Progenitor cell of endocrine pancreas (in vitro differentiated cells): ENCODE measurements around the gene ZNF44. TPM values are rescaled to one million over a fixed set of nuclear protein-coding genes. Genes with fewer than 3 reads are reported as not detected.

Experiments
- DNase-seq: peaks from one replicate; pipeline ENCODE4 v3.0.0; 2021; ENCODE audit warnings: low spot score; ENCODE audit not compliant: unreplicated experiment
- H3K27ac Mint-ChIP-seq: 2 replicates; pipeline ENCODE4 v1.8.0; 2021; ENCODE audit warnings: mild to moderate bottlenecking, moderate library complexity, mixed read lengths
- H3K27me3 Mint-ChIP-seq: 2 replicates; pipeline ENCODE4 v1.8.0; 2021; ENCODE audit warnings: mixed read lengths
- H3K36me3 Mint-ChIP-seq: 2 replicates; pipeline ENCODE4 v1.8.0; 2022; ENCODE audit warnings: mixed read lengths; ENCODE audit not compliant: insufficient read depth
- H3K4me1 Mint-ChIP-seq: 2 replicates; pipeline ENCODE4 v1.8.0; 2021; ENCODE audit warnings: low read depth, mixed read lengths
- H3K4me3 Mint-ChIP-seq: 2 replicates; pipeline ENCODE4 v1.8.0; 2021; ENCODE audit warnings: low read depth, mild to moderate bottlenecking, moderate library complexity, mixed read lengths
- H3K9me3 Mint-ChIP-seq: 2 replicates; pipeline ENCODE4 v1.8.0; 2021; ENCODE audit warnings: low read depth, mixed read lengths
- total RNA-seq: library from RNA; stranded (reverse); gene quantifications from 2 replicates; pipeline ENCODE4 v1.2.1, GENCODE V29; 2021
- TF ChIP-seq, protein P1 (sequence below): fragments of 200-600 bp; sonication (generic); IDR thresholded peaks from one replicate; pipeline ENCODE4 v1.5.0; 2021; ENCODE audit warnings: antibody characterized with exemption, mild to moderate bottlenecking; ENCODE audit not compliant: unreplicated experiment

Gene ZNF44
- total RNA-seq, 1 donor from 2014 or later: 16.7 TPM

DNA sequence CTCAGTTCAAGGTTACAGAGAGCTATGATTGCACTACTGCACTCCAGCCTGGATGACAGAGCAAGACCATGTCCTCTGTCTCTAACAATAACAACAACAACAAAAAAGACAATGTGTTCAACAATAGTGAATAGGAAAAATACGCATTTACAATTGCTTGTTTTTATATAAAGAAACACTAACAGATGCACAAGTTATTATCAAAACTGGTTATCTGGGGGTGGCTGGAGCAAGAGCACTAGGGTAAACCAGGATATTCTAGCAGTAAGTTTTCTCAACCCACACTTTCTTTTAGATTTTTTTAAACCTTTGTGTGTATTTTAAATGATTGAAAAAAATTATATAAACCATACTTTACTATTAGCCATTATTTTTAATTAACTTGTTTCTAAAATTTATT, 33.1 kb downstream of the ZNF44 start:
- Mint-ChIP-seq H3K9me3 (peaks cover 42% of the 10 kb centered on the region), H3K27ac (no peak overlapping the region), H3K27me3 (no peaks in the 10 kb centered on the region), H3K36me3 (peaks cover 20% of the 10 kb centered on the region), H3K4me3 (no peak overlapping the region), H3K4me1 (no peaks in the 10 kb centered on the region)
- DNase-seq: no peak
- TF ChIP-seq, protein P1, sequence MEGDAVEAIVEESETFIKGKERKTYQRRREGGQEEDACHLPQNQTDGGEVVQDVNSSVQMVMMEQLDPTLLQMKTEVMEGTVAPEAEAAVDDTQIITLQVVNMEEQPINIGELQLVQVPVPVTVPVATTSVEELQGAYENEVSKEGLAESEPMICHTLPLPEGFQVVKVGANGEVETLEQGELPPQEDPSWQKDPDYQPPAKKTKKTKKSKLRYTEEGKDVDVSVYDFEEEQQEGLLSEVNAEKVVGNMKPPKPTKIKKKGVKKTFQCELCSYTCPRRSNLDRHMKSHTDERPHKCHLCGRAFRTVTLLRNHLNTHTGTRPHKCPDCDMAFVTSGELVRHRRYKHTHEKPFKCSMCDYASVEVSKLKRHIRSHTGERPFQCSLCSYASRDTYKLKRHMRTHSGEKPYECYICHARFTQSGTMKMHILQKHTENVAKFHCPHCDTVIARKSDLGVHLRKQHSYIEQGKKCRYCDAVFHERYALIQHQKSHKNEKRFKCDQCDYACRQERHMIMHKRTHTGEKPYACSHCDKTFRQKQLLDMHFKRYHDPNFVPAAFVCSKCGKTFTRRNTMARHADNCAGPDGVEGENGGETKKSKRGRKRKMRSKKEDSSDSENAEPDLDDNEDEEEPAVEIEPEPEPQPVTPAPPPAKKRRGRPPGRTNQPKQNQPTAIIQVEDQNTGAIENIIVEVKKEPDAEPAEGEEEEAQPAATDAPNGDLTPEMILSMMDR: no peak

GRCh38 chr19:12260861-12261260, 33.8 kb downstream of the ZNF44 start:
- Mint-ChIP-seq H3K4me3 (no peak overlapping the region), H3K36me3 (peaks cover 21% of the 10 kb centered on the region), H3K27me3 (no peaks in the 10 kb centered on the region), H3K4me1 (no peaks in the 10 kb centered on the region), H3K9me3 (peaks cover 44% of the 10 kb centered on the region), H3K27ac (no peak overlapping the region)
- DNase-seq: no peak
- TF ChIP-seq, protein P1: no peak

DNA sequence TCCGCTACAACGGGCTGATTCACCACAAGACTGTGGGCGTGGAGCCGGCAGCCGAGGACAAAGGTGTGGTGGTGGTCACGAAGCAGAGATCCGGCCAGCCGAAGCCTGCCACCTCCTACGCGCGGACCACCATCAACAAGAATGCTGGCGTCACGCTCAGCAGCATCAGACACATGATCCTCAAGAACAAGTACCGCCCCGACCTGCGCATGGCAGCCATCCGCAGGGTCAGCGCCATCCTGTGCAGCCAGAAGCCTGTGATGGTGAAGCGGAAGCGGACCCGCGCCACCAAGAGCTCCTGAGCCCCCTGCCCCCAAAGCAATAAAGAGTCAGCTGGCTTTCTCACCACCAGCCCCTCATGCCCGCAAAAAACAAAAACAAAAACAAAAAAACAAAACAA, 34.4 kb downstream of the ZNF44 start:
- H3K9me3 Mint-ChIP-seq: peaks cover 42% of the 10 kb centered on the region
- TF ChIP-seq, protein P1: no peak
- DNase-seq: no peak

DNA sequence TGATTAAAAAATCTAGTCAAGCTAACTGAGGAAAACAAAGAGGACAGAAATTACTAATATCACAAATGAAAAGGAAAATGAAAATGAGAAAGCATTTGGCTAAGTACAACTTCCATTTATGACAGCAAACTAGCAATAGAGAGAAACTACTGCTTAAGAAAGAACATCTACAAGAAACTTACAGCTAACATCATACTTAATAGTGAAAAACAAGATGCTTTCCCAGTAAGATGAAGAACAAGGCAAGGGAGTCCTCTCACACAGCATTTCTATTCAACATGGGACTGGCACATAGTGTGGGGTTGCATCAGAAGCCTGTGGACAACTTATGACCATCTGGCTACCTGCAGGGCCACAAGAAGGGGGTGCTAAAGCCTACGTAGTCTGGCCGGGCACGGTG, 39.3 kb downstream of the ZNF44 start:
- Mint-ChIP-seq H3K4me1 (no peaks in the 10 kb centered on the region), H3K4me3 (no peak overlapping the region), H3K9me3 (peaks cover 38% of the 10 kb centered on the region), H3K27ac (no peak overlapping the region), H3K27me3 (no peaks in the 10 kb centered on the region), H3K36me3 (peaks cover 13% of the 10 kb centered on the region)
- TF ChIP-seq, protein P1: no peak
- no peak for DNase-seq

More for the DNA sequence above, 34.4 kb downstream of the ZNF44 start:
- Mint-ChIP-seq H3K4me3 (no peak overlapping the region), H3K36me3 (peaks cover 15% of the 10 kb centered on the region), H3K27me3 (no peaks in the 10 kb centered on the region), H3K4me1 (no peaks in the 10 kb centered on the region), H3K27ac (no peak overlapping the region)

DNA sequence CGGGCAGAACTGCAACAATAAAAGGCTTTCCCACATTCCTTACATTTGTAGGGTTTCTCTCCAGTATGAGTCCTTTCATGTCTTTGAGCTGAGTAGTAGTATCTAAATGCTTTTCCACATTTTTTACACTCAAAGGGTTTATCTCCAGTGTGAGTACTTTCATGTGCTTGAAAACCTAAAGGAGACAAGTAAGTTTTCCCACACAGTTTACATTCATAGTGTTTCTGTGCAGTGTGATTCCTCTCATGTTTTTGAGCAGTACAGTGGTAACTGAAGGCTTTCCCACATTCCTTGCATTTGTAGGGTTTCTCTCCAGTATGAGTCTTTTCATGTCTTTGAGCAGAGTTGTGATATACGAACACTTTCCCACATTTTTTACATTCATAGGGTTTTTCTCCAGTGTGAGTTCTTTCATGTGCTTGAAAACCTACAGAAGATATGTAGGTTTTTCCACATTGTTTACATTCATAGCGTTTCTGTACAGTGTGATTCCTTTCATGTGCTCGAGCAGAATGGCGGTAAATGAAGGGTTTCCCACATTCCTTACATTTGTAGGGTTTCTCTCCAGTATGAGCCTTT, 47.0 kb downstream of the ZNF44 start:
- Mint-ChIP-seq H3K9me3 (peaks cover 53% of the 10 kb centered on the region), H3K36me3 (peaks cover 63% of the 10 kb centered on the region), H3K4me3 (no peak overlapping the region), H3K27me3 (no peaks in the 10 kb centered on the region), H3K4me1 (no peaks in the 10 kb centered on the region), H3K27ac (no peak overlapping the region)
- TF ChIP-seq, protein P1: no peak
- no peak for DNase-seq
